ENCODE results near the gene AHCY.

DNA sequence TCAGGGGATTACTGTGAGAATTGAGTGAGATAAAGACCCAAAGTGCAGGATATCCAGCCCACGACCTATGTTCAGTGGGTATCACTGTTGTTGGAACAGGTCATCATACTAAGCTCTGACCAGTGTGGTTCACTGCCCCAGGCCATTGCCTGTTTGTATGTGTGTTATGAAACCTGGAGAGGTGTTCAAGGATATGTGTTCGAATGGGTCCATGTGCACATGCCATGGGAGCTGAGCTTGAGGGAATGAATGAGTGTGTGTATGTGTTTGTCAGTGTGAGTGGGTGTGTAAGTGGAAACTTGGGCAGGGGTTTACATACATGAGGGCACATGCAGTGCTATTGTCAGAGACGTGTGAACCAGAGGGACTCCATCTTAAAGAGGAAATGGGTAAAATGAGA, 17.7 kb upstream of the AHCY start:
- TF ChIP-seq, protein P1, sequence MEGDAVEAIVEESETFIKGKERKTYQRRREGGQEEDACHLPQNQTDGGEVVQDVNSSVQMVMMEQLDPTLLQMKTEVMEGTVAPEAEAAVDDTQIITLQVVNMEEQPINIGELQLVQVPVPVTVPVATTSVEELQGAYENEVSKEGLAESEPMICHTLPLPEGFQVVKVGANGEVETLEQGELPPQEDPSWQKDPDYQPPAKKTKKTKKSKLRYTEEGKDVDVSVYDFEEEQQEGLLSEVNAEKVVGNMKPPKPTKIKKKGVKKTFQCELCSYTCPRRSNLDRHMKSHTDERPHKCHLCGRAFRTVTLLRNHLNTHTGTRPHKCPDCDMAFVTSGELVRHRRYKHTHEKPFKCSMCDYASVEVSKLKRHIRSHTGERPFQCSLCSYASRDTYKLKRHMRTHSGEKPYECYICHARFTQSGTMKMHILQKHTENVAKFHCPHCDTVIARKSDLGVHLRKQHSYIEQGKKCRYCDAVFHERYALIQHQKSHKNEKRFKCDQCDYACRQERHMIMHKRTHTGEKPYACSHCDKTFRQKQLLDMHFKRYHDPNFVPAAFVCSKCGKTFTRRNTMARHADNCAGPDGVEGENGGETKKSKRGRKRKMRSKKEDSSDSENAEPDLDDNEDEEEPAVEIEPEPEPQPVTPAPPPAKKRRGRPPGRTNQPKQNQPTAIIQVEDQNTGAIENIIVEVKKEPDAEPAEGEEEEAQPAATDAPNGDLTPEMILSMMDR (conservative IDR thresholded peaks at IDR 0.05; ENCODE audit: low read depth, low read length), result no peak
- TF ChIP-seq EZH2 (IDR thresholded peaks at IDR 0.05; ENCODE audit: low read length, unreplicated experiment) (no peak), EZH2phosphoT487 (IDR thresholded peaks at IDR 0.05; ENCODE audit: borderline replicate concordance, low read length) (no peak)

Data from PC-3 (cell line).